Activated CD8-positive, alpha-beta memory T cell treated with anti-CD3 and anti-CD28 coated beads for 36 hours (primary cell): Measurements from ENCODE around the gene RPGR. TPM values are rescaled to one million over a fixed set of nuclear protein-coding genes. Genes with fewer than 3 reads are reported as not detected.

Source experiments
- CTCF ChIA-PET: fragments of 350-600 bp; sonication (Branson Sonifier 250); formaldehyde crosslinking; loops from one replicate; lab custom pipeline; 2021; ENCODE audit warnings: antibody characterized with exemption; lab: Charles Lee
- POLR2A ChIA-PET: fragments of 350-600 bp; sonication (Branson Sonifier 250); formaldehyde crosslinking; loops from one replicate; lab custom pipeline; 2021; ENCODE audit warnings: antibody characterized with exemption; lab: Charles Lee
- total RNA-seq, 2 experiments: library from RNA; stranded (reverse); gene quantifications; one replicate each; pipeline ENCODE4 v1.2.3, GENCODE V29; 2021

The RPGR gene
- total RNA-seq, 2 experiments from 2014 or later, result 8.3 to 10.6 TPM

DNA sequence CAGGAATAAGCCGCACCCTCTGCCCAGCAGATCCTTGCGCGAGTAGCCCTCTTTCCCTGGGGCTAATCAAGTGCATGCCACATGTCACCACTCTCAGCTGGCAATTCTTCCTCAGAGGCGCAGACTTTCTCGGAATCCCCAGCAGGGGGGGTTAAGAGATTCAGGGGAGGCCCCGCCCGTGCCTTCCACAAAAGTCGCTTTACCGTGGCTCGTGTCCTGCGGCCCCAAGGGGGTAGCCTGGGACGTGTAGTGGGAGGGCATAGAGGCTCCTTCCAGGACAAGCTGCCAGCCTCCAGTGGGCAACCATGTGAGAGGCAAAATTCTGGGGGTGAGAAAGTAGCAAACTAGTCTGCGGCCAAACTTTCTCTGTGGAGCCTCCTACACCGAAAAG, 107.3 kb downstream of the RPGR start:
- ChIA-PET POLR2A (no interaction called here), CTCF (no interaction called here)

Other genes starting within 250 kb of the RPGR start
- not detected for gene SRPX, start 106.6 kb downstream of the RPGR start, total RNA-seq
- gene OTC, start 25.1 kb upstream of the RPGR start, total RNA-seq, result not detected
- gene TSPAN7, start 234.0 kb upstream of the RPGR start, total RNA-seq, result under 1 TPM; 0.23 to 0.27 TPM